ENCODE data around the gene ABHD17A. TPM values are rescaled to one million over a fixed set of nuclear protein-coding genes. Genes with fewer than 3 reads are reported as not detected.

The ABHD17A gene
- total RNA-seq, 1 experiment from 2014 or later, result 68.2 TPM

GRCh38 chr19:1858412-1859081 is 26.7 kb downstream of the ABHD17A start:
- Histone ChIP-seq H3K4me2 (ENCODE audit: low read length) (peak overlapping the region; percentile 91), H4K20me1 (ENCODE audit: insufficient read depth) (peaks cover 7% of the 10 kb centered on the region; the same call in 1 of the 2 replicates), H3K9me3 (ENCODE audit: control insufficient read depth in 1 of 2, insufficient read depth in 1 of 2, low read depth in 1 of 2, low read length in 2 of 2) (no peaks in the 10 kb centered on the region), H2AFZ (ENCODE audit: low read depth, low read length, poor library complexity, severe bottlenecking) (no peak overlapping the region), H3K36me3 (ENCODE audit: control insufficient read depth in 1 of 2, insufficient read depth in 2 of 2, low read length in 2 of 2) (peaks cover 0 to 12% of the 10 kb centered on the region in 2 experiments; a peak in 1 of 4 replicates), H3K79me2 (ENCODE audit: insufficient read depth, low read length) (peaks cover 91% of the 10 kb centered on the region), H3K9ac (ENCODE audit: low read length) (peak overlapping the region; percentile 97; the same call in 1 of the 2 replicates), H3K4me1 (ENCODE audit: control insufficient read depth in 1 of 2, insufficient read depth in 2 of 2, low read length in 2 of 2) (peaks cover 73 to 84% of the 10 kb centered on the region in 2 experiments), H3K9me2 (ENCODE audit: insufficient read depth) (no peaks in the 10 kb centered on the region), H3K27ac (ENCODE audit: low read depth, low read length) (peak overlapping the region; percentile 62), H3K4me3 (replicated peaks in 1 of 2; ENCODE audit: low read depth in 1 of 2, low read length in 2 of 2) (no peak overlapping the region), H3K27me3 (ENCODE audit: insufficient read depth, low read length) (no peaks in the 10 kb centered on the region)
- ChIA-PET RAD21 (ENCODE audit: low non-redundant PET in 1 of 2, low total read pairs in 2 of 2, uncharacterized antibody in 2 of 2, unreplicated experiment in 2 of 2) (no interaction called here), POLR2A (interaction anchor here (1.4 kb wide), 1 partner anchor 10 kb away, joined by 3 read pairs; the partner anchor contains the start of gene REXO1), CTCF (no interaction called here)
- no TSS peak for BruUV-seq (replicated peaks)
- ATAC-seq (no peak), DNase-seq (ENCODE audit: low read depth, low spot score) (no peak)
- TF ChIP-seq EZH2phosphoT487 (IDR thresholded peaks at IDR 0.05; ENCODE audit: borderline replicate concordance), result no peak
- TF ChIP-seq SIN3A (IDR thresholded peaks at IDR 0.05; ENCODE audit: low read depth), result no peak
- TF ChIP-seq POLR2A (IDR thresholded peaks at IDR 0.05; ENCODE audit: borderline replicate concordance, extremely low read depth, insufficient read depth, insufficient read length), result no peak
- TF ChIP-seq EZH2 (IDR thresholded peaks at IDR 0.05), result no peak
- TF ChIP-seq CEBPB (IDR thresholded peaks at IDR 0.05; ENCODE audit: low read depth), result no peak
- TF ChIP-seq ELF1 (IDR thresholded peaks at IDR 0.05; ENCODE audit: borderline replicate concordance, low read depth), result no peak
- TF ChIP-seq JUND (IDR thresholded peaks at IDR 0.05), result no peak
- TF ChIP-seq TCF7L2 (IDR thresholded peaks at IDR 0.05; ENCODE audit: borderline replicate concordance, extremely low read depth, insufficient read depth, insufficient read length), result no peak
- intact Hi-C loops (cut with micrococcal nuclease), result no loop called here

GRCh38 chr19:1857648-1858326 is 27.5 kb downstream of the ABHD17A start:
- intact Hi-C loops (cut with micrococcal nuclease), result no loop called here
- RAD21 ChIA-PET (ENCODE audit: low non-redundant PET in 1 of 2, low total read pairs in 2 of 2, uncharacterized antibody in 2 of 2, unreplicated experiment in 2 of 2), result no interaction called here
- Histone ChIP-seq H3K4me1 (ENCODE audit: control insufficient read depth in 1 of 2, insufficient read depth in 2 of 2, low read length in 2 of 2) (peaks cover 79 to 91% of the 10 kb centered on the region in 2 experiments), H3K4me2 (ENCODE audit: low read length) (peak overlapping the region; percentile 91), H2AFZ (ENCODE audit: low read depth, low read length, poor library complexity, severe bottlenecking) (no peak overlapping the region), H3K9me2 (ENCODE audit: insufficient read depth) (no peaks in the 10 kb centered on the region), H3K9ac (ENCODE audit: low read length) (peak overlapping the region; percentile 52), H3K9me3 (ENCODE audit: control insufficient read depth in 1 of 2, insufficient read depth in 1 of 2, low read depth in 1 of 2, low read length in 2 of 2) (no peaks in the 10 kb centered on the region), H3K36me3 (ENCODE audit: control insufficient read depth in 1 of 2, insufficient read depth in 2 of 2, low read length in 2 of 2) (peaks cover 0 to 12% of the 10 kb centered on the region in 2 experiments; a peak in 1 of 4 replicates), H3K79me2 (ENCODE audit: insufficient read depth, low read length) (peaks cover 99% of the 10 kb centered on the region), H3K4me3 (replicated peaks in 1 of 2; ENCODE audit: low read depth in 1 of 2, low read length in 2 of 2) (peak overlapping the region; percentile 4 to 37; a peak in 2 of 4 replicates), H3K27me3 (ENCODE audit: insufficient read depth, low read length) (no peaks in the 10 kb centered on the region), H4K20me1 (ENCODE audit: insufficient read depth) (peaks cover 7% of the 10 kb centered on the region; the same call in 1 of the 2 replicates), H3K27ac (ENCODE audit: low read depth, low read length) (peak overlapping the region; percentile 62)
- BruUV-seq (replicated peaks), result no TSS peak
- DNase-seq (ENCODE audit: low read depth, low spot score), result no peak
- CTCF ChIA-PET, result interaction anchor here (0.8 to 1.4 kb wide), 2 partner anchors 9 to 19 kb away, joined by 3 to 4 read pairs; no protein-coding TSS in a partner anchor
- ATAC-seq, result no peak
- POLR2A ChIA-PET, result interaction anchor here (0.6 to 1.4 kb wide), 2 partner anchors 9 to 17 kb away, joined by 3 read pairs; partner anchors contain the start of gene REXO1
- no peak for TF ChIP-seq RAD21 (IDR thresholded peaks at IDR 0.05; ENCODE audit: low read depth)
- no peak for TF ChIP-seq CTCF (IDR thresholded peaks at IDR 0.05 in 2 of 3, conservative IDR thresholded peaks at IDR 0.05 in 1 of 3; ENCODE audit: borderline replicate concordance in 1 of 3, insufficient read depth in 1 of 3, low read depth in 2 of 3, low read length in 2 of 3)
- no peak for TF ChIP-seq EZH2phosphoT487 (IDR thresholded peaks at IDR 0.05; ENCODE audit: borderline replicate concordance)
- no peak for TF ChIP-seq YY1 (IDR thresholded peaks at IDR 0.05; ENCODE audit: extremely low read depth, insufficient replicate concordance, low read depth, low read length)
- TF ChIP-seq SRF (IDR thresholded peaks at IDR 0.05; ENCODE audit: low read depth), result no peak
- no peak for TF ChIP-seq ELF1 (IDR thresholded peaks at IDR 0.05; ENCODE audit: borderline replicate concordance, low read depth)
- TF ChIP-seq CBX3 (IDR thresholded peaks at IDR 0.05; ENCODE audit: low read depth), result no peak
